Neural cell (in vitro differentiated cells): ENCODE data around the gene SLC16A8. TPM values are rescaled to one million over a fixed set of nuclear protein-coding genes. Genes with fewer than 3 reads are reported as not detected.

Source experiments
- H2AFZ ChIP-seq: fragments of 200-600, 300-800 bp; sonication (generic), shearing (Covaris generic); 2 replicates; pipeline ENCODE4 v1.6.0; 2014; ENCODE audit warnings: low read depth, mild to moderate bottlenecking, antibody characterized with exemption, low read length, moderate library complexity
- H3F3A ChIP-seq: fragments of 200-600 bp; shearing (Covaris generic); 2 replicates; pipeline ENCODE4 v1.6.1; 2016; ENCODE audit warnings: mild to moderate bottlenecking, moderate library complexity, mixed read lengths, antibody characterized with exemption, low read length; ENCODE audit not compliant: insufficient read depth, poor library complexity, severe bottlenecking
- H3K27ac ChIP-seq: fragments of 200-600, 300-800 bp; sonication (generic), shearing (Covaris generic); 2 replicates; pipeline ENCODE4 v1.5.1; 2014; ENCODE audit warnings: mild to moderate bottlenecking, low read length, moderate library complexity
- H3K27me3 ChIP-seq: fragments of 300-800, 200-600 bp; sonication (generic), shearing (Covaris generic); 2 replicates; pipeline ENCODE4 v1.6.0; 2014; ENCODE audit warnings: mild to moderate bottlenecking, low read depth, low read length, moderate library complexity; ENCODE audit not compliant: insufficient read depth
- H3K36me3 ChIP-seq: fragments of 300-800, 200-600 bp; sonication (generic), shearing (Covaris generic); 2 replicates; pipeline ENCODE4 v1.5.1; 2014; ENCODE audit warnings: mild to moderate bottlenecking, antibody characterized with exemption, low read length, moderate library complexity; ENCODE audit not compliant: insufficient read depth
- H3K4me2 ChIP-seq: fragments of 300-800, 200-600 bp; sonication (generic), shearing (Covaris generic); 2 replicates; pipeline ENCODE4 v1.6.0; 2014; ENCODE audit warnings: mild to moderate bottlenecking, low read length
- H3K4me3 ChIP-seq: fragments of 300-800, 200-600 bp; sonication (generic), shearing (Covaris generic); 2 replicates; pipeline ENCODE4 v1.5.1; 2014; ENCODE audit warnings: mild to moderate bottlenecking, low read length, moderate library complexity
- H3K79me2 ChIP-seq: fragments of 200-600 bp; shearing (Covaris generic); replicated peaks from 2 replicates; pipeline ENCODE4 v1.6.0; 2014; ENCODE audit warnings: mild to moderate bottlenecking, low read length, moderate library complexity; ENCODE audit not compliant: insufficient read depth
- H3K9ac ChIP-seq: fragments of 300-800, 200-600 bp; sonication (generic), shearing (Covaris generic); 2 replicates; pipeline ENCODE4 v1.6.1; 2016; ENCODE audit warnings: mild to moderate bottlenecking, low read length, mixed read lengths
- H3K9me2 ChIP-seq: fragments of 200-600 bp; shearing (Covaris generic); 2 replicates; pipeline ENCODE4 v1.6.1; 2016; ENCODE audit warnings: mild to moderate bottlenecking, low read length, mixed read lengths; ENCODE audit not compliant: insufficient read depth
- H3K9me3 ChIP-seq: fragments of 200-600, 300-800 bp; sonication (generic), shearing (Covaris generic); 2 replicates; pipeline ENCODE4 v1.6.1; 2016; ENCODE audit warnings: mild to moderate bottlenecking, mixed run types, low read length, moderate library complexity, mixed read lengths
- H4K20me1 ChIP-seq: fragments of 200-600 bp; shearing (Covaris generic); 2 replicates; pipeline ENCODE4 v1.6.1; 2016; ENCODE audit warnings: mild to moderate bottlenecking, mixed run types; ENCODE audit not compliant: insufficient read depth
- CTCF ChIP-seq: fragments of 450-650 bp; IDR thresholded peaks from 2 replicates; pipeline ENCODE4 v1.5.1; 2014; ENCODE audit warnings: antibody characterized with exemption, mild to moderate bottlenecking, moderate library complexity; ENCODE audit not compliant: poor library complexity, severe bottlenecking
- EP300 ChIP-seq: fragments of 450-650 bp; conservative IDR thresholded peaks from 2 replicates; pipeline ENCODE4 v1.6.1; 2014; ENCODE audit warnings: antibody characterized with exemption, mild to moderate bottlenecking, moderate library complexity; ENCODE audit not compliant: poor library complexity, severe bottlenecking
- EZH2 ChIP-seq: fragments of 200-600, 300-800 bp; shearing (Covaris generic), sonication (generic); IDR thresholded peaks from 2 replicates; pipeline ENCODE4 v1.6.1; 2014; ENCODE audit warnings: antibody characterized with exemption, low read length, borderline replicate concordance, mild to moderate bottlenecking; ENCODE audit not compliant: insufficient read depth, poor library complexity, severe bottlenecking
- MXI1 ChIP-seq: fragments of 450-650 bp; conservative IDR thresholded peaks from 2 replicates; pipeline ENCODE4 v1.6.1; 2014; ENCODE audit warnings: antibody characterized with exemption, mild to moderate bottlenecking; ENCODE audit not compliant: poor library complexity, severe bottlenecking
- POLR2AphosphoS5 ChIP-seq: IDR thresholded peaks from 2 replicates; pipeline ENCODE4 v1.6.1; 2012
- RAD21 ChIP-seq: fragments of 450-650 bp; conservative IDR thresholded peaks from 2 replicates; pipeline ENCODE4 v1.6.1; 2014; ENCODE audit warnings: antibody characterized with exemption, mild to moderate bottlenecking, moderate library complexity
- REST ChIP-seq: IDR thresholded peaks from 2 replicates; pipeline ENCODE4 v1.6.1; 2012; ENCODE audit warnings: borderline replicate concordance
- SMC3 ChIP-seq: fragments of 450-650 bp; conservative IDR thresholded peaks from 2 replicates; pipeline ENCODE4 v1.6.1; 2014; ENCODE audit warnings: antibody characterized with exemption, mild to moderate bottlenecking, moderate library complexity; ENCODE audit not compliant: poor library complexity
- TAF1 ChIP-seq: IDR thresholded peaks from 2 replicates; pipeline ENCODE4 v1.6.1; 2012; ENCODE audit warnings: low read depth
- polyA plus RNA-seq: library from polyadenylated mRNA; depleted of rRNA; stranded (reverse); fragments of >200 nt; gene quantifications from 2 replicates; pipeline ENCODE4 v1.2.3, GENCODE V29; 2014

Gene SLC16A8
- polyA plus RNA-seq, 1 donor from 2014 or later, result not detected

GRCh38 chr22:38050720-38051119 lies 33.3 kb downstream of the SLC16A8 start:
- Histone ChIP-seq H3K9ac (no peak overlapping the region), H2AFZ (no peak overlapping the region)

GRCh38 chr22:38049812-38050619 lies 34.0 kb downstream of the SLC16A8 start:
- no peak overlapping the region for H3K27ac ChIP-seq
- no peaks in the 10 kb centered on the region for H3F3A ChIP-seq
- H3K36me3 ChIP-seq, result no peaks in the 10 kb centered on the region
- H3K9me2 ChIP-seq, result no peaks in the 10 kb centered on the region
- no peak overlapping the region for H2AFZ ChIP-seq
- no peaks in the 10 kb centered on the region for H3K79me2 ChIP-seq
- H3K4me3 ChIP-seq, result no peak overlapping the region
- H3K27me3 ChIP-seq, result no peaks in the 10 kb centered on the region
- no peak for TF ChIP-seq EZH2
- TF ChIP-seq REST, result no peak
- no peak for TF ChIP-seq POLR2AphosphoS5
- no peak for TF ChIP-seq MXI1
- no peak for TF ChIP-seq CTCF
- TF ChIP-seq TAF1, result no peak
- TF ChIP-seq EP300, result no peak
- no peak for TF ChIP-seq RAD21
- TF ChIP-seq SMC3, result no peak
- H3K9ac ChIP-seq, result no peak overlapping the region
- no peak overlapping the region for H3K4me2 ChIP-seq
- H3K9me3 ChIP-seq, result no peaks in the 10 kb centered on the region
- no peaks in the 10 kb centered on the region for H4K20me1 ChIP-seq

More at GRCh38 chr22:38050720-38051119, 33.3 kb downstream of the SLC16A8 start:
- Histone ChIP-seq H3F3A (no peaks in the 10 kb centered on the region), H3K9me2 (no peaks in the 10 kb centered on the region), H3K36me3 (no peaks in the 10 kb centered on the region), H3K79me2 (no peaks in the 10 kb centered on the region), H4K20me1 (no peaks in the 10 kb centered on the region), H3K4me3 (no peak overlapping the region), H3K27ac (no peak overlapping the region), H3K4me2 (no peak overlapping the region), H3K9me3 (no peaks in the 10 kb centered on the region), H3K27me3 (no peaks in the 10 kb centered on the region)
- no peak for TF ChIP-seq TAF1
